Liver (tissue), 9 donors: ENCODE results near the gene HFM1. TPM values are rescaled to one million over a fixed set of nuclear protein-coding genes. Genes with fewer than 3 reads are reported as not detected.
"Not testable (repeated sequence)": the region's sequence is repeated elsewhere in the genome, so short reads cannot be mapped to it uniquely, and the experiment has no call there.

Source experiments
- DNase-seq: peaks from one replicate; pipeline ENCODE4 v3.0.0-alpha.2; 2017; ENCODE audit warnings: low spot score
- H3K27ac ChIP-seq, 2 donors: one replicate each; pipeline ENCODE4 v1.7.0; 2013; ENCODE audit warnings: inconsistent platforms in 2 of 2, low read length in 2 of 2, control low read depth in 1 of 2, low read depth in 1 of 2, mild to moderate bottlenecking in 1 of 2
- H3K27me3 ChIP-seq, 4 donors: one replicate each; pipeline versions ENCODE4 v1.6.1 to v1.7.0; 2013; ENCODE audit warnings: low read length in 3 of 4, inconsistent platforms in 1 of 4, mild to moderate bottlenecking in 1 of 4, moderate library complexity in 1 of 4; ENCODE audit not compliant: control insufficient read depth in 4 of 4, insufficient read depth in 4 of 4
- H3K36me3 ChIP-seq, 4 donors: one replicate each; pipeline versions ENCODE4 v1.6.1 to v1.7.0; 2013; ENCODE audit warnings: low read length in 3 of 4, mild to moderate bottlenecking in 3 of 4, low read depth in 1 of 4, moderate library complexity in 1 of 4; ENCODE audit not compliant: control insufficient read depth in 4 of 4, insufficient read depth in 3 of 4
- H3K4me1 ChIP-seq, 4 donors: one replicate each; pipeline versions ENCODE4 v1.6.1 to v1.7.0; 2013; ENCODE audit warnings: low read length in 3 of 4, mild to moderate bottlenecking in 3 of 4, moderate library complexity in 1 of 4; ENCODE audit not compliant: control insufficient read depth in 4 of 4, insufficient read depth in 4 of 4
- H3K4me3 ChIP-seq, 3 donors: one replicate each; pipeline versions ENCODE4 v1.6.1 to v1.7.0; 2013; ENCODE audit warnings: low read length in 3 of 3, control low read depth in 1 of 3, low read depth in 1 of 3, mild to moderate bottlenecking in 1 of 3
- H3K9ac ChIP-seq, 2 donors: one replicate each; pipeline ENCODE4 v1.7.0; 2013; ENCODE audit warnings: low read length in 2 of 2, mild to moderate bottlenecking in 2 of 2, moderate library complexity in 2 of 2, control low read depth in 1 of 2, low read depth in 1 of 2
- H3K9me3 ChIP-seq, 4 donors: one replicate each; pipeline versions ENCODE4 v1.6.1 to v1.7.0; 2013; ENCODE audit warnings: low read length in 3 of 4; ENCODE audit not compliant: control insufficient read depth in 4 of 4
- ATF3 ChIP-seq: IDR thresholded peaks from 2 replicates; pipeline ENCODE4 v1.6.1; 2016; ENCODE audit warnings: antibody characterized with exemption
- CTCF ChIP-seq: fragments of 150-350 bp; IDR thresholded peaks from 2 replicates; pipeline ENCODE4 v1.5.1; 2017; ENCODE audit warnings: improper control_type of control experiment, low read depth, low read length; ENCODE audit not compliant: missing input control
- FOXA1 ChIP-seq: IDR thresholded peaks from 2 replicates; pipeline ENCODE4 v1.6.1; 2016; ENCODE audit warnings: antibody characterized with exemption
- FOXA2 ChIP-seq: IDR thresholded peaks from 2 replicates; pipeline ENCODE4 v1.6.1; 2016; ENCODE audit warnings: antibody characterized with exemption
- GABPA ChIP-seq, 2 donors: IDR thresholded peaks in 1 of 2; conservative IDR thresholded peaks in 1 of 2; 2 replicates each; pipeline ENCODE4 v1.6.1; 2016; ENCODE audit warnings: antibody characterized with exemption in 2 of 2, mild to moderate bottlenecking in 1 of 2, moderate library complexity in 1 of 2
- HNF4A ChIP-seq, 2 donors: conservative IDR thresholded peaks; 2 replicates each; pipeline ENCODE4 v1.6.1; 2016; ENCODE audit warnings: antibody characterized with exemption in 2 of 2, mild to moderate bottlenecking in 2 of 2
- JUND ChIP-seq, 2 donors: IDR thresholded peaks; 2 replicates each; pipeline ENCODE4 v1.6.1; 2016; ENCODE audit warnings: antibody characterized with exemption in 2 of 2
- MAX ChIP-seq: IDR thresholded peaks from 2 replicates; pipeline ENCODE4 v1.6.1; 2016; ENCODE audit warnings: antibody characterized with exemption
- RXRA ChIP-seq, 2 donors: IDR thresholded peaks; 2 replicates each; pipeline ENCODE4 v1.6.1; 2017 to 2018; ENCODE audit warnings: antibody characterized with exemption in 2 of 2, mild to moderate bottlenecking in 1 of 2
- SP1 ChIP-seq: IDR thresholded peaks from 2 replicates; pipeline ENCODE4 v1.6.1; 2018; ENCODE audit warnings: antibody characterized with exemption, mild to moderate bottlenecking
- TAF1 ChIP-seq: conservative IDR thresholded peaks from 2 replicates; pipeline ENCODE4 v1.6.1; 2016; ENCODE audit warnings: antibody characterized with exemption, mild to moderate bottlenecking
- WGBS: extraction: QIAGEN DNeasy Blood & Tissue Kit; methylation state at CpG from one replicate; pipeline ENCODE4 v1.1.7; 2013; 5-methylcytosine and 5-hydroxymethylcytosine counted together
- polyA plus RNA-seq, 2 donors: library from polyadenylated mRNA; stranded (reverse) in 1 of 2; unstranded in 1 of 2; fragments of 200-250 nt in 1 of 2; fragments of >200 nt in 1 of 2; fragmentation: Nextera tagmentation in 1 of 2; extraction: Ambion mirVana in 1 of 2; gene quantifications; one replicate each; pipeline versions ENCODE4 v1.2.1 to v1.2.3, GENCODE V29; 2013 to 2015
- total RNA-seq, 2 donors: library from RNA; depleted of rRNA; stranded (reverse); fragments of >200 nt; gene quantifications; one replicate each; pipeline ENCODE4 v1.2.3, GENCODE V29; 2014
- donor health status: healthy.
- donor health status: healthy.
- donor health status: healthy.
- donor health status: healthy.
- donor health status: healthy.

HFM1 gene
- total and polyA plus RNA-seq, 4 donors = 0.01 to 2.8 (median 0.29) TPM

- 69% methylated on average over 2 of the region's 2 CpGs for WGBS
Measured at GRCh38 chr1:91454136-91454535, 49.5 kb upstream of the HFM1 start.

GRCh38 chr1:91450260-91450659 lies 45.6 kb upstream of the HFM1 start:
- no peak for DNase-seq
- no peaks in the 10 kb centered on the region for H3K9me3 ChIP-seq
- no peaks in the 10 kb centered on the region for H3K27me3 ChIP-seq
- no peaks in the 10 kb centered on the region for H3K4me1 ChIP-seq
- WGBS = 54% methylated on average over 2 of the region's 2 CpGs
- H3K4me3 ChIP-seq = no peak overlapping the region
- no peak overlapping the region for H3K9ac ChIP-seq
- TF ChIP-seq MAX (no peak), CTCF (no peak), FOXA2 (no peak), SP1 (no peak), RXRA (IDR thresholded peaks at IDR 0.05) (no peak), HNF4A (conservative IDR thresholded peaks at IDR 0.05) (no peak), JUND (IDR thresholded peaks at IDR 0.05) (no peak), ATF3 (no peak), GABPA (IDR thresholded peaks at IDR 0.05 in 1 of 2, conservative IDR thresholded peaks at IDR 0.05 in 1 of 2) (no peak)
- peak overlapping the region in 1 of 2 donors; percentile 18 for H3K27ac ChIP-seq
- H3K36me3 ChIP-seq = no peaks in the 10 kb centered on the region

More at GRCh38 chr1:91454136-91454535, 49.5 kb upstream of the HFM1 start:
- H3K27ac ChIP-seq = no peak overlapping the region
- H3K9me3 ChIP-seq = no peaks in the 10 kb centered on the region
- no peak overlapping the region for H3K9ac ChIP-seq
- H3K4me3 ChIP-seq = no peak overlapping the region
- no peak for DNase-seq
- no peaks in the 10 kb centered on the region for H3K4me1 ChIP-seq
- H3K27me3 ChIP-seq = no peaks in the 10 kb centered on the region
- no peak for TF ChIP-seq SP1
- TF ChIP-seq MAX = no peak
- no peak for TF ChIP-seq FOXA1
- TF ChIP-seq CTCF = no peak
- TF ChIP-seq TAF1 = no peak
- no peaks in the 10 kb centered on the region for H3K36me3 ChIP-seq

- not testable (repeated sequence) for DNase-seq, H3K27ac ChIP-seq, H3K9ac ChIP-seq, H3K4me1 ChIP-seq, H3K27me3 ChIP-seq, H3K4me3 ChIP-seq, H3K36me3 ChIP-seq, H3K9me3 ChIP-seq
- WGBS = 97% methylated on average over 2 of the region's 2 CpGs
Measured at GRCh38 chr1:91447782-91448181, 43.1 kb upstream of the HFM1 start.

- H3K9ac ChIP-seq, H3K4me1 ChIP-seq, H3K27ac ChIP-seq, H3K36me3 ChIP-seq, DNase-seq, H3K9me3 ChIP-seq, H3K4me3 ChIP-seq, H3K27me3 ChIP-seq: not testable (repeated sequence)
- 91% methylated on average over 5 of the region's 5 CpGs for WGBS
Measured at GRCh38 chr1:91441980-91442379, 37.3 kb upstream of the HFM1 start.
